PFSK-1 (cell line): Measurements from ENCODE around the gene GKN2.

Source experiments
- FOXP2 ChIP-seq: optimal IDR thresholded peaks from 2 replicates; pipeline ENCODE3; 2011; ENCODE audit warnings: borderline replicate concordance, control low read depth, inconsistent platforms; ENCODE audit not compliant: insufficient read depth; ENCODE audit errors: extremely low read length, extremely low read depth
- POLR2AphosphoS5 ChIP-seq: IDR thresholded peaks from 2 replicates; pipeline ENCODE4 v1.6.1; 2012; ENCODE audit warnings: low read depth, mild to moderate bottlenecking, control low read depth, low read length, moderate library complexity
- REST ChIP-seq, 2 experiments: IDR thresholded peaks; 2 replicates each; pipeline versions ENCODE4 v1.6.1 to v1.8.0; 2011 to 2012; ENCODE audit warnings: low read depth in 2 of 2, low read length in 2 of 2, control low read depth in 1 of 2, inconsistent platforms in 1 of 2, mild to moderate bottlenecking in 1 of 2, moderate library complexity in 1 of 2; ENCODE audit not compliant: insufficient read depth in 1 of 2
- SIN3A ChIP-seq: IDR thresholded peaks from 2 replicates; pipeline ENCODE4 v1.6.1; 2012; ENCODE audit warnings: mild to moderate bottlenecking, low read length, moderate library complexity, borderline replicate concordance; ENCODE audit not compliant: insufficient read depth
- TAF1 ChIP-seq: IDR thresholded peaks from 2 replicates; pipeline ENCODE4 v1.6.1; 2012; ENCODE audit warnings: low read length, control low read depth, borderline replicate concordance; ENCODE audit not compliant: insufficient read depth

GKN2 gene

DNA sequence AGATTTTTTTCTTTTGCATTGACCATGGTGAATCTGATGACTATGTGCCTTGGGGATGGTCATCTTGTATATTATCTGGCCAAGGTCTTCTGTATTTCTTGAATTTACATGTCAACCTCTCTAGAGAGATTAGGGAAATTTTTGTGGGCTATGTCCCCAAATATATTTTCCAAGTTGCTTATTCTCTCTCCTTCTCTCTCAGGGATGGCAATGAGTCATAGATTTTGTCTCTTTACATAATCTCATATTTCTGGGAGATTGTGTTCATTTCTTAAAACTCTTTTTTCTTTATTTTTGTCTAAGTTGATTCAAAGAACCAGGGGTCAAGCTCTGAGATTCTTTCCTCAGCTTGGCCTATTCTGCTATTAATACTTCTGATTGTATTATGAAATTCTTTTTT lies 9.9 kb downstream of the GKN2 start:
- no peak for TF ChIP-seq POLR2AphosphoS5
- no peak for TF ChIP-seq FOXP2
- no peak for TF ChIP-seq SIN3A
- TF ChIP-seq TAF1, result no peak
- TF ChIP-seq REST (IDR thresholded peaks at IDR 0.05; ENCODE audit: insufficient read depth in 1 of 2, low read depth in 2 of 2, low read length in 2 of 2), result no peak

GRCh38 chr2:68940369-68940768 lies 12.3 kb downstream of the GKN2 start:
- TF ChIP-seq SIN3A (no peak), TAF1 (no peak), POLR2AphosphoS5 (no peak), FOXP2 (no peak), REST (IDR thresholded peaks at IDR 0.05; ENCODE audit: insufficient read depth in 1 of 2, low read depth in 2 of 2, low read length in 2 of 2) (no peak)

DNA sequence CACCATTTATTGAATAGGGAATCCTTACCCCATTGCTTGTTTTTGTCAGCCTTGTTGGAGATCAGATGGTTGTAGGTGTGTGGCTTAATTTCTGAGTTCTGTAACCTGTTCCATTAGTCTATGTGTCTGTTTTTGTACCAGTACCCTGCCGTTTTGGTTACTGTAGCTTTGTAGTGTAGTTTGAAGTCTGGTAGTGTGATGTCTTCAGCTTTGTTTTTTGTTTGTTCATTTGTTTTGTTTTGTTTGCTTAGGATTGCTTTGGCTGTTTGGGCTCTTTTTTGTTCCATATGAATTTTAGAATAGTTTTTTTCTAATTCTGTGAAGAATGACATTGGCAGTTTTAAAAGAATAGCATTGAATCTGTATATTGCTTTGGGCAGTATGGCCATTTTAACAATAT lies 12.7 kb downstream of the GKN2 start:
- TF ChIP-seq POLR2AphosphoS5 (no peak), TAF1 (no peak), REST (IDR thresholded peaks at IDR 0.05; ENCODE audit: insufficient read depth in 1 of 2, low read depth in 2 of 2, low read length in 2 of 2) (no peak), SIN3A (no peak)

DNA sequence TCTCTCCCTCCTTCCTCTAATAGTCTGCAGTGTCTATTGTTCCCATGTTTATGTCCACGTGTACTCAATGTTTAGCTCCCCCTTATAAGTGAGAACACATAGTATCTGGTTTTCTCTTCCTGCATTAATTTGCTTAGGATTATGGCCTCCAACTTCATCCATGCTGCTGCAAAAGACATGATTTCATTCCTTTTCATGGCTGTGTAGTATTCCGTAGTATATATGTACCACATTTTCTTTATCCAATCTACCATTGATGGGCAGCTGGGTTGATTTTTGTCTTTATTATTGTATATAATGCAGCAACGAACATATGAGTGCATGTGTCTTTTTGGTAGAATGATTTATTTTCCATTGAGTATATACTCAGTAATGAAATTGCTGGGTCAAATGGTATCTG lies 13.8 kb downstream of the GKN2 start:
- no peak for TF ChIP-seq SIN3A
- TF ChIP-seq TAF1, result no peak
- no peak for TF ChIP-seq POLR2AphosphoS5
- TF ChIP-seq FOXP2, result no peak
- TF ChIP-seq REST (IDR thresholded peaks at IDR 0.05; ENCODE audit: insufficient read depth in 1 of 2, low read depth in 2 of 2, low read length in 2 of 2), result no peak

GRCh38 chr2:68937346-68938055 lies 15.2 kb downstream of the GKN2 start:
- TF ChIP-seq FOXP2 (no peak), TAF1 (no peak), POLR2AphosphoS5 (no peak), SIN3A (no peak), REST (IDR thresholded peaks at IDR 0.05; ENCODE audit: insufficient read depth in 1 of 2, low read depth in 2 of 2, low read length in 2 of 2) (no peak)
